ENCODE measurements around the gene WFDC5. TPM values are rescaled to one million over a fixed set of nuclear protein-coding genes. Genes with fewer than 3 reads are reported as not detected.

Gene WFDC5
- total and polyA plus RNA-seq, 10 of the 15 experiments (the other 5 are each of a cell fraction or from before 2014, with no cell fraction given): 0.20 to 0.26 (median 0.21) TPM; not detected in 7

- Histone ChIP-seq H3K9me3 (replicated peaks; ENCODE audit: control insufficient read depth, insufficient read depth, low read length) (no peaks in the 10 kb centered on the region; the same call in 2 of the 3 replicates), H2AFZ (ENCODE audit: control insufficient read depth, low read depth, low read length) (no peak overlapping the region), H3K4me2 (ENCODE audit: control insufficient read depth, insufficient read depth) (no peak overlapping the region), H3K27ac (ENCODE audit: control insufficient read depth, insufficient read depth) (no peak overlapping the region), H3K9ac (ENCODE audit: control insufficient read depth, insufficient read depth, low read length) (no peak overlapping the region), H3K4me1 (ENCODE audit: control insufficient read depth, insufficient read depth, low read length) (no peaks in the 10 kb centered on the region), H4K20me1 (ENCODE audit: control insufficient read depth, insufficient read depth) (no peaks in the 10 kb centered on the region; the same call in 1 of the 2 replicates), H3K4me3 (no peak overlapping the region), H3K27me3 (replicated peaks in 1 of 2; ENCODE audit: control insufficient read depth in 2 of 2, insufficient read depth in 2 of 2, low read length in 1 of 2) (peaks cover 0 to 4% of the 10 kb centered on the region in 2 experiments; a peak in 3 of 4 replicates), H3K36me3 (ENCODE audit: control insufficient read depth in 2 of 2, insufficient read depth in 2 of 2, low read length in 1 of 2) (no peaks in the 10 kb centered on the region; a peak in 1 of 4 replicates), H3K79me2 (ENCODE audit: control insufficient read depth, insufficient read depth, low read length) (no peaks in the 10 kb centered on the region)
- ChIA-PET RAD21 (ENCODE audit: unreplicated experiment) (interaction anchor here (0.9 to 7.0 kb wide), 4 partner anchors 44 to 183 kb away, joined by 3 to 85 read pairs (median 38); no protein-coding TSS in a partner anchor), POLR2A (no interaction called here), SMC1A (ENCODE audit: uncharacterized antibody, unreplicated experiment) (interaction anchor here (0.7 to 8.3 kb wide), 5 partner anchors 12 to 50 kb away, joined by 3 to 108 read pairs (median 4); no protein-coding TSS in a partner anchor), CTCF (interaction anchor here (0.8 to 6.3 kb wide), 13 partner anchors 11 to 197 kb away, joined by 3 to 162 read pairs (median 19); partner anchors contain the start of gene WFDC5)
- intact Hi-C loops (cut with micrococcal nuclease; ENCODE audit: unreplicated experiment): no loop called here
- TF ChIP-seq, protein P1, sequence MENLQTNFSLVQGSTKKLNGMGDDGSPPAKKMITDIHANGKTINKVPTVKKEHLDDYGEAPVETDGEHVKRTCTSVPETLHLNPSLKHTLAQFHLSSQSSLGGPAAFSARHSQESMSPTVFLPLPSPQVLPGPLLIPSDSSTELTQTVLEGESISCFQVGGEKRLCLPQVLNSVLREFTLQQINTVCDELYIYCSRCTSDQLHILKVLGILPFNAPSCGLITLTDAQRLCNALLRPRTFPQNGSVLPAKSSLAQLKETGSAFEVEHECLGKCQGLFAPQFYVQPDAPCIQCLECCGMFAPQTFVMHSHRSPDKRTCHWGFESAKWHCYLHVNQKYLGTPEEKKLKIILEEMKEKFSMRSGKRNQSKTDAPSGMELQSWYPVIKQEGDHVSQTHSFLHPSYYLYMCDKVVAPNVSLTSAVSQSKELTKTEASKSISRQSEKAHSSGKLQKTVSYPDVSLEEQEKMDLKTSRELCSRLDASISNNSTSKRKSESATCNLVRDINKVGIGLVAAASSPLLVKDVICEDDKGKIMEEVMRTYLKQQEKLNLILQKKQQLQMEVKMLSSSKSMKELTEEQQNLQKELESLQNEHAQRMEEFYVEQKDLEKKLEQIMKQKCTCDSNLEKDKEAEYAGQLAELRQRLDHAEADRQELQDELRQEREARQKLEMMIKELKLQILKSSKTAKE (IDR thresholded peaks at IDR 0.05; ENCODE audit: low read depth, poor library complexity, severe bottlenecking): no peak
- BruUV-seq (replicated peaks): no TSS peak
- no peak for ATAC-seq
- 97% methylated on average over 2 of the region's 2 CpGs for WGBS (ENCODE audit: insufficient coverage, insufficient replicate concordance, low lambda C conversion rate, missing lambda C conversion rate)
- in situ Hi-C loops (cut with MboI): no loop called here
- DNase-seq (ENCODE audit: low read depth, low spot score): no peak
- no peak for FAIRE-seq
Measured at GRCh38 chr20:45094201-45094600, 20.8 kb downstream of the WFDC5 start.

GRCh38 chr20:45092898-45093297 is 22.1 kb downstream of the WFDC5 start:
- H3K9me3 ChIP-seq (replicated peaks; ENCODE audit: control insufficient read depth, insufficient read depth, low read length): no peaks in the 10 kb centered on the region; the same call in 2 of the 3 replicates
- no peaks in the 10 kb centered on the region; the same call in 1 of the 2 replicates for H4K20me1 ChIP-seq (ENCODE audit: control insufficient read depth, insufficient read depth)
- intact Hi-C loops (cut with micrococcal nuclease; ENCODE audit: unreplicated experiment) (no loop called here), in situ Hi-C loops (cut with MboI) (no loop called here)
- SMC1A ChIA-PET (ENCODE audit: uncharacterized antibody, unreplicated experiment): interaction anchor here (0.7 to 8.3 kb wide), 4 partner anchors 42 to 133 kb away, joined by 3 to 108 read pairs (median 43); no protein-coding TSS in a partner anchor
- H3K4me1 ChIP-seq (ENCODE audit: control insufficient read depth, insufficient read depth, low read length): no peaks in the 10 kb centered on the region
- H3K27ac ChIP-seq (ENCODE audit: control insufficient read depth, insufficient read depth): no peak overlapping the region
- no peak for FAIRE-seq
- no peak for DNase-seq (ENCODE audit: low read depth, low spot score)
- no peak overlapping the region for H3K4me2 ChIP-seq (ENCODE audit: control insufficient read depth, insufficient read depth)
- RAD21 ChIA-PET (ENCODE audit: unreplicated experiment): interaction anchor here (1.5 to 7.0 kb wide), 2 partner anchors 43 to 49 kb away, joined by 9 to 47 read pairs; no protein-coding TSS in a partner anchor
- peaks cover 0 to 3% of the 10 kb centered on the region in 2 experiments; a peak in 2 of 4 replicates for H3K27me3 ChIP-seq (replicated peaks in 1 of 2; ENCODE audit: control insufficient read depth in 2 of 2, insufficient read depth in 2 of 2, low read length in 1 of 2)
- no peak overlapping the region for H3K4me3 ChIP-seq
- CTCF ChIA-PET: interaction anchor here (1.0 to 6.3 kb wide), 10 partner anchors 13 to 198 kb away, joined by 3 to 162 read pairs (median 33); partner anchors contain the start of gene WFDC5
- no peaks in the 10 kb centered on the region; a peak in 1 of 4 replicates for H3K36me3 ChIP-seq (ENCODE audit: control insufficient read depth in 2 of 2, insufficient read depth in 2 of 2, low read length in 1 of 2)
- H3K9ac ChIP-seq (ENCODE audit: control insufficient read depth, insufficient read depth, low read length): no peak overlapping the region
- WGBS (ENCODE audit: insufficient coverage, insufficient replicate concordance, low lambda C conversion rate, missing lambda C conversion rate): 90% methylated on average over 7 of the region's 7 CpGs
- no TSS peak for BruUV-seq (replicated peaks)
- POLR2A ChIA-PET: no interaction called here
- no peak for ATAC-seq
- no peaks in the 10 kb centered on the region for H3K79me2 ChIP-seq (ENCODE audit: control insufficient read depth, insufficient read depth, low read length)
- no peak overlapping the region for H2AFZ ChIP-seq (ENCODE audit: control insufficient read depth, low read depth, low read length)
- TF ChIP-seq RFX5 (IDR thresholded peaks at IDR 0.05; ENCODE audit: low read depth, low read length): no peak
- TF ChIP-seq ZNF24 (IDR thresholded peaks at IDR 0.05): no peak
- TF ChIP-seq, protein P2, sequence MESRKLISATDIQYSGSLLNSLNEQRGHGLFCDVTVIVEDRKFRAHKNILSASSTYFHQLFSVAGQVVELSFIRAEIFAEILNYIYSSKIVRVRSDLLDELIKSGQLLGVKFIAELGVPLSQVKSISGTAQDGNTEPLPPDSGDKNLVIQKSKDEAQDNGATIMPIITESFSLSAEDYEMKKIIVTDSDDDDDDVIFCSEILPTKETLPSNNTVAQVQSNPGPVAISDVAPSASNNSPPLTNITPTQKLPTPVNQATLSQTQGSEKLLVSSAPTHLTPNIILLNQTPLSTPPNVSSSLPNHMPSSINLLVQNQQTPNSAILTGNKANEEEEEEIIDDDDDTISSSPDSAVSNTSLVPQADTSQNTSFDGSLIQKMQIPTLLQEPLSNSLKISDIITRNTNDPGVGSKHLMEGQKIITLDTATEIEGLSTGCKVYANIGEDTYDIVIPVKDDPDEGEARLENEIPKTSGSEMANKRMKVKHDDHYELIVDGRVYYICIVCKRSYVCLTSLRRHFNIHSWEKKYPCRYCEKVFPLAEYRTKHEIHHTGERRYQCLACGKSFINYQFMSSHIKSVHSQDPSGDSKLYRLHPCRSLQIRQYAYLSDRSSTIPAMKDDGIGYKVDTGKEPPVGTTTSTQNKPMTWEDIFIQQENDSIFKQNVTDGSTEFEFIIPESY (IDR thresholded peaks at IDR 0.05): no peak
- TF ChIP-seq BHLHE40 (IDR thresholded peaks at IDR 0.05; ENCODE audit: borderline replicate concordance in 1 of 2, low read depth in 2 of 2, low read length in 1 of 2): no peak
- no peak for TF ChIP-seq SIX5 (IDR thresholded peaks at IDR 0.05; ENCODE audit: low read depth, low read length, severe bottlenecking)
- TF ChIP-seq TCF7 (IDR thresholded peaks at IDR 0.05; ENCODE audit: borderline replicate concordance): no peak
- TF ChIP-seq MEF2B (IDR thresholded peaks at IDR 0.05; ENCODE audit: partially characterized antibody, poor library complexity, severe bottlenecking): no peak
- no peak for TF ChIP-seq CHD4 (IDR thresholded peaks at IDR 0.05)
- TF ChIP-seq, protein P3, sequence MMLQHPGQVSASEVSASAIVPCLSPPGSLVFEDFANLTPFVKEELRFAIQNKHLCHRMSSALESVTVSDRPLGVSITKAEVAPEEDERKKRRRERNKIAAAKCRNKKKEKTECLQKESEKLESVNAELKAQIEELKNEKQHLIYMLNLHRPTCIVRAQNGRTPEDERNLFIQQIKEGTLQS (IDR thresholded peaks at IDR 0.05; ENCODE audit: borderline replicate concordance, extremely low read depth, low read depth, low read length): no peak
- TF ChIP-seq BACH1 (IDR thresholded peaks at IDR 0.05; ENCODE audit: borderline replicate concordance): no peak
- no peak for TF ChIP-seq ASH2L (IDR thresholded peaks at IDR 0.05; ENCODE audit: borderline replicate concordance, low read depth)
